ENCODE data around the gene IL13.
"Not testable (repeated sequence)": the region's sequence is repeated elsewhere in the genome, so short reads cannot be mapped to it uniquely, and the experiment has no call there.

The IL13 gene

DNA sequence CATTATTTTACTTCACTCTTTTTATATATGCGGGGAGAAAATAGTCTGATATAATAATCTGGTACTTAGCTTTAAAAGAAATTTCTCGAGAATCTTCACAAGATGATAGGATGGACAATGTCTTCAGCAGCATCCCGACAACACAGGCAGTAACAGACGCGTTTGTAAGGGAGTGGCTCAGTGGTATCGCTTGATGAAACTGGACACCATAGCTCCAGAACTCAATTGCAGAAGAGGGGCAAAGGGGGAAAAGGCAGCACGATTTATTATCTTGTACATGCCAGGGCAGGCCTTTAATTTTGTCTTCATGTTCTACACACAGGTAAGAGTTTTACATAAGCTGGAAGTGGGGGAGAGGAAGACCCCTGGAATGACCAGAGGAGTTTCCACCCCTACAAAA lies 31.5 kb downstream of the IL13 start:
- DNase-seq (ENCODE audit: low read depth) = no peak
- H3K4me3 ChIP-seq (ENCODE audit: low read depth, low read length) = no peak overlapping the region
- TF ChIP-seq, protein P1, sequence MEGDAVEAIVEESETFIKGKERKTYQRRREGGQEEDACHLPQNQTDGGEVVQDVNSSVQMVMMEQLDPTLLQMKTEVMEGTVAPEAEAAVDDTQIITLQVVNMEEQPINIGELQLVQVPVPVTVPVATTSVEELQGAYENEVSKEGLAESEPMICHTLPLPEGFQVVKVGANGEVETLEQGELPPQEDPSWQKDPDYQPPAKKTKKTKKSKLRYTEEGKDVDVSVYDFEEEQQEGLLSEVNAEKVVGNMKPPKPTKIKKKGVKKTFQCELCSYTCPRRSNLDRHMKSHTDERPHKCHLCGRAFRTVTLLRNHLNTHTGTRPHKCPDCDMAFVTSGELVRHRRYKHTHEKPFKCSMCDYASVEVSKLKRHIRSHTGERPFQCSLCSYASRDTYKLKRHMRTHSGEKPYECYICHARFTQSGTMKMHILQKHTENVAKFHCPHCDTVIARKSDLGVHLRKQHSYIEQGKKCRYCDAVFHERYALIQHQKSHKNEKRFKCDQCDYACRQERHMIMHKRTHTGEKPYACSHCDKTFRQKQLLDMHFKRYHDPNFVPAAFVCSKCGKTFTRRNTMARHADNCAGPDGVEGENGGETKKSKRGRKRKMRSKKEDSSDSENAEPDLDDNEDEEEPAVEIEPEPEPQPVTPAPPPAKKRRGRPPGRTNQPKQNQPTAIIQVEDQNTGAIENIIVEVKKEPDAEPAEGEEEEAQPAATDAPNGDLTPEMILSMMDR (IDR thresholded peaks at IDR 0.05; ENCODE audit: control insufficient read depth, extremely low read depth, insufficient read depth) = no peak

DNA sequence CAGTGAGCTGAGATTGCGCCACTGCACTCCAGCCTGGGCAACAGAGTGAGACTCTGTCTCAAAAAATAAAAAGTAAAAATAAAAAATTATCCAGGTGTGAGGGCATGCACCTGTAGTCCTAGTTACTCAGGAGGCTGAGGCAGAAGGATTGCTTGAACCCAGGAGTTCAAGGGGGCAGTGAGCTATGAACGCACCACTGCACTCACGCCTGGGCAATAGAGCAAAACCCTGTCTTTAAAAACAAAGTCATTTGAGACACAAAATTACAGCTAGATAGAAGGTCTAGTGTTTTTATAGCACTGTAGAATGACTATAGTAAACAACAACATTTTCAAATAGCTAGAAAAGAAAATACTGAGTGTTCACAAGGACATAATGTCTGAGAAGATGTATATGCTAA lies 32.2 kb downstream of the IL13 start:
- no peak for DNase-seq (ENCODE audit: low read depth)
- TF ChIP-seq, protein P1 (IDR thresholded peaks at IDR 0.05; ENCODE audit: control insufficient read depth, extremely low read depth, insufficient read depth) = no peak
- no peak overlapping the region for H3K4me3 ChIP-seq (ENCODE audit: low read depth, low read length)

DNA sequence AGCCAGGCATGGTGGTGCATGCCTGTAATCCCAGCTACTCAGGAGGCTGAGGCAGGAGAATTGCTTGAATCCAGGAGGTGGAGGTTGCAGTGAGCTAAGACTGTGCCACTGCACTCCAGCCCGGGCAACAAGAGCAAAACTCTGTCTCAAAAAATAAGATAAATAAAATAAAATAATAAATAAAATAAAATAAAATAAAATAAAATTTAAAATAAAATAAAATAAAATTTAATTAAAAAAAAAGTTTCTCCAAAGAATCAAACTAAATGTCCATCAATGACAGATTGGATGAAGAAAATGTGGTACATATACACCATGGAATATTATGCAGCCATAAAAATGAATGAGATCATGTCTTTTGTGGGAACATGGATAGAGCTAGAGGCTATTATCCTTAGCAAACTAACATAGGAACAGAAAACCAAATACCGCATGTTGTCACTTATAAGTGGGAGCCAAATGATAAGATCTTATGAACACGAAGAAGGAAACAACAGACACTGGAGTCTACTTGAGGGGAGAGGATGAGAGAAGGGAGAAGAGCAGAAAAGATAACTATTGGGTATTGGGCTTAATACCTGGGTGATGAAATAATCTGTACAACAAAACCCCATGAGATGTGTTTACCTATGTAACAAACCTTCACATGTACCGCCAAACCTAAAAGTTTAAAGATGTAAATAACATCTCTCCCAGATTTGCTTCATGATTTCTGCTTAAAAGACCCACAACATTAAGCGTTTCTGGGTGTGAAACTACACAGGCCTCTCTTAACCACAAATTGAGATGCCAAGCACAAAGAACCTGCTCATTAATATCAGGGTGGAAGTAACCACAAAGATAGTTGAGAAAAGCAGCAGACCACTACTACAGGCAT lies 34.0 kb downstream of the IL13 start:
- DNase-seq (ENCODE audit: low read depth); H3K4me3 ChIP-seq (ENCODE audit: low read depth, low read length): not testable (repeated sequence)

DNA sequence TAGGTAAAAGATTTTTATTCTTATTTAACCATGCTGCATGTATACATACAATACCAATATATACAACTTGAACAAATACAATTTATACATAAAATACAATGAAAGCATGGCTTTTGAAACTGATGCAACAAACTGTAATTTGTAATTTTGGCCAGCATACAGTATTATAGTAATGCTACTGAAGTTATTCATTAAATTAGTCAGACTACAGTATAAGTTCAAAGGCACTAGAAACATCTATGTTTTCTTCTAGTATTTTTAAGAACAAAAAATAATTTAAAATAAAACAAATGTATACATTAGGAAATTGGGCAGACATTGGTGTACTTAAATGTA lies 34.6 kb downstream of the IL13 start:
- no peak for DNase-seq (ENCODE audit: low read depth)
- no peak overlapping the region for H3K4me3 ChIP-seq (ENCODE audit: low read depth, low read length)
- TF ChIP-seq, protein P1 (IDR thresholded peaks at IDR 0.05; ENCODE audit: control insufficient read depth, extremely low read depth, insufficient read depth) = no peak

GRCh38 chr5:132695956-132696355 lies 38.0 kb downstream of the IL13 start:
- no peak overlapping the region for H3K4me3 ChIP-seq (ENCODE audit: low read depth, low read length)
- no peak for DNase-seq (ENCODE audit: low read depth)
- TF ChIP-seq, protein P1 (IDR thresholded peaks at IDR 0.05; ENCODE audit: control insufficient read depth, extremely low read depth, insufficient read depth) = no peak

- no peak for DNase-seq (ENCODE audit: low read depth)
- TF ChIP-seq, protein P1 (IDR thresholded peaks at IDR 0.05; ENCODE audit: control insufficient read depth, extremely low read depth, insufficient read depth) = no peak
- H3K4me3 ChIP-seq (ENCODE audit: low read depth, low read length) = no peak overlapping the region
Observed at GRCh38 chr5:132704875-132705274, 46.9 kb downstream of the IL13 start.

DNA sequence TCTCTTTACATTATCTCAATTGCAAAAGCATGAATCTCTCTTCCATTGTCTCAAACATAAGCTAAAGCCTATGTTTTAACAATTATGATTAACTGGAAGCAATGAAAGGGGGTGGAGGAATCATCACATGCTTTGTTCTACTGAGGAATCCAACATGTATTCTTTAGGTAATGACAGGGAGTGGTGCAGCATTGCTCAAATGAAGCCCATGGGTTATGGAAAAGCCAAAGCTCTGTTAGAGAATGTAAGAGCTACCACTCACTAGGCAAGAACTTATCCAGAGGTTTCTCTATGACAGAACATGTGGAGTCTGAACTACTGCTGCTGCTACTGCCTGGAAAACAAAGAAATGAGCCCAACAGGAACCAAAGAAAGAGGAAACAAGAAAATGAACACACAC lies 50.7 kb downstream of the IL13 start:
- no peak overlapping the region for H3K4me3 ChIP-seq (ENCODE audit: low read depth, low read length)
- TF ChIP-seq, protein P1 (IDR thresholded peaks at IDR 0.05; ENCODE audit: control insufficient read depth, extremely low read depth, insufficient read depth) = no peak
- DNase-seq (ENCODE audit: low read depth) = no peak

Data from LNCaP clone FGC (cell line).